Skeletal muscle cell (primary cell): ENCODE measurements around the gene LYSET.
A peak's percentile ranks its signal among the peaks of the same experiment; 100 is the strongest.
"Not testable (repeated sequence)": the region's sequence is repeated elsewhere in the genome, so short reads cannot be mapped to it uniquely, and the experiment has no call there.

ENCODE experiments used
- DNase-seq: peaks from one replicate; pipeline ENCODE4 v3.0.0-alpha.2; 2010; ENCODE audit warnings: low read depth
- H3K4me3 ChIP-seq: 2 replicates; pipeline ENCODE4 v1.5.1; 2011; ENCODE audit warnings: low read depth, mild to moderate bottlenecking, control low read depth, low read length, moderate library complexity

Gene LYSET

DNA sequence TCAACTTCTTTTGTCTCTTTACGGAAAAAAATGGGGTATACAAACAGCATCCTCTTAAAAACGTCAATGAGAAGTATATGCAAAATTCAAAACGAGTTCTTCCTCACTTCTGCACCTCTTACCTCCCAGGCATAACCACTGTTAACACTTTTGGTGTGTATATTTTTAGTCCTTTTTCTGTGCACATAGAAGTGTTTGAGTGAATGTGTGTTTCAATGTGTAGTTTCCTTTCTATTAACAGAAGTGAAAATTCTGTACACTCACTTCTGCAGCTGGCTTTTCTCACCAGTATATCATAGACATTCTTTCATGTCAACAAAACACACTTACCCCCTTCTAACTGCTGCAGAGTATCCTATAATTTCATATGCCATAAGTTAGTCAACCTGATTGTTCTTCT is 27.3 kb downstream of the LYSET start:
- DNase-seq: no peak
- H3K4me3 ChIP-seq: no peak overlapping the region

DNA sequence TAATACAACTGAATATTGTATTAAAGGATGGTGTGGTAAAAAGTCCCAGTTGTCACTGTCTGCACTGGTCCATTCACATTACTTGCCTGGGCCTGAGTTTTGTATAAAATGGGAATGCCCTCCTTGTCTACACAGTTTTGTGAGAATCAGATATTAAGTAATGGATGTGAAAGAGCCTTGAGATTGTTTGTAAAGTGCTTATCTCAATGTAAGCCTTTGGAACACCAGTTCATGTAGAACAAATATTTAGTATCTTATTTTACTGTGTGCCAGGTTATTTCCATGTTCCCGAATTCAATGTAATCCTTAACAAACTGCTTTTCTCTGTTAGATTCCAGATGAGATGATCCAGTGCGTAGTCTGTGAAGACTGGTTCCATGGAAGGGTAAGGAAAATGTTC is 29.5 kb downstream of the LYSET start:
- DNase-seq: no peak
- no peak overlapping the region for H3K4me3 ChIP-seq

DNA sequence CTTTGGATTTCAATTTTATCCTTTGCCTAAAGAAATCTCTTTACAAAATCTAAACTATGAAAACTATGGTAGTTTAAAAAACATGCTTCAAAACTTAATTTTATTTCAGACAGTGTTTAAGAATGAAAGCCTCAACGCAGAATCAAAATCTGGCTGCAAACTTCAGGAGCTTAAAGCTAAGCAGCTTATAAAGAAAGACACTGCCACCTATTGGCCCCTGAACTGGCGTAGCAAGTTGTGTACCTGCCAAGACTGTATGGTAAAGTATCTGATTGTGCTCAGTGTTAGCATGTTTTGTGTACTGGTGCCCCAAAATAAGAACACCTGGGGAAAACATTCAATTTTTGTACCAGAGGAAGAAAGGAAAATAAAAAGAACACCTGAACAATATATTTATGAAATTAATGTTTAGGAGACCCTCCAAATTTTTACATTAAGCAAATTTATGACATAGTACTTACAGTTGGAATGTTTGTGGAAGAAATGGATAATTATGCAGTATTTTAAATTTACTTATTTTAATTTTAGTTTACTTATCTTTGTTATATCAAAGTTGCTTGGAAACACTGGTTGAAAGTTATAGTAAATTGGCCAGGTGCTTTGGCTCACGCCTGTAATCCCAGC is 34.1 kb downstream of the LYSET start:
- H3K4me3 ChIP-seq: no peak overlapping the region
- no peak for DNase-seq

DNA sequence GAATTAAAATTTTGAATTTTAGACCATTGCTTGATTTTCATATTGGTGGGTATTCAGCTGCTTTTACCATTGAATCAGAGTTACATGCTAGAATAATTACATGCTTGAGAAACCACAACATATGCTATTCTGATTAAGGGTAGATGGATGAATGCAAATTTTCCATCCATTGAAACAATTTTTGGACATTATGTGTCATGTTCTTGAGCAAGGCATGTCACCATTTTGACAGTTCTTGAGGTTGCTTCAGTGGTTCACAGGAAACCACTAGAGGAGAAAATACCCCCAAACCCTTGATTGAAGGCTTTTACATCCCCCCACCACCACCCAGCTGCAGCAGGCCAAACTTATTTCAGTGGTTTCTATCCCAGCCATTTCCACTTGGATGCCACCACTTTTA is 35.4 kb downstream of the LYSET start:
- DNase-seq: no peak
- no peak overlapping the region for H3K4me3 ChIP-seq

DNA sequence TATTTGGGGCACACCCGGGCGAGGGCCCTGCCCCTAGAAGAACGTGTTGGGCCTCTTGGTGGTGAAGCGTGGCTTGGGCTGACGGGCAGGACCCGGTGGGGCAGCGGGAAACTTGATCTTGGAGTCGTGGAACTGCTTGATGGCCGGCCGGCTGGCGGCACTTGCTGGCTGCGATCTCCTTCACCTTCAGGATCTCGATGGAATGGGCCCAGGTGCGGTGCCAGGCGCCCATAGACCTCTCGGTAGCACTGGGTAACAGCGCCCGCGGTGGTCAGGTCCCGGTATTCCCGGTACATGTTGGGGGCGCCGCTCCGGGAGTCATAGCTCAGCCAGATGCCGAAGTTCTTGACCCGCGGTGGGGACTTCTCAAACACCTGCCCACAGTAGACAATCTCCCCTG is 38.4 kb downstream of the LYSET start:
- no peak overlapping the region for H3K4me3 ChIP-seq
- no peak for DNase-seq

DNA sequence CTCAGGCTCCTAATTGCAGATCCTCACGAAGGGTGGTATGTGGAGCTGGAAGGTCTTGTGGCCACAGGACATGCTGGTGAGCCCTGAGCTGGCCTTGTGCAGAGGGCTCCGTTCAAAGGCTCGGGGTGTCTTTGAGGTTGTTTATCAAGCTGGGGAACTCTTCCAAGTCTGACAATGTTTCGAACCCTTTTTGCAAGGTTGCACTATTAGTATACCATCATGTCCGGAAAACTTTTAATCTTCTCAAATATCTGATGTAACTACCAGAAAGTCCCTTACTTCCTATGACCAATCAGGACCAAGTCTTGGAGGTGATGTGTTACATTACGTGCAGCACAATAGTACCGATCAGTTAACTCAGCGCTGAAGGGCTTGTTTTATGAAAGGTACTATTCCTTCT is 43.4 kb downstream of the LYSET start:
- H3K4me3 ChIP-seq: no peak overlapping the region
- DNase-seq: no peak

DNA sequence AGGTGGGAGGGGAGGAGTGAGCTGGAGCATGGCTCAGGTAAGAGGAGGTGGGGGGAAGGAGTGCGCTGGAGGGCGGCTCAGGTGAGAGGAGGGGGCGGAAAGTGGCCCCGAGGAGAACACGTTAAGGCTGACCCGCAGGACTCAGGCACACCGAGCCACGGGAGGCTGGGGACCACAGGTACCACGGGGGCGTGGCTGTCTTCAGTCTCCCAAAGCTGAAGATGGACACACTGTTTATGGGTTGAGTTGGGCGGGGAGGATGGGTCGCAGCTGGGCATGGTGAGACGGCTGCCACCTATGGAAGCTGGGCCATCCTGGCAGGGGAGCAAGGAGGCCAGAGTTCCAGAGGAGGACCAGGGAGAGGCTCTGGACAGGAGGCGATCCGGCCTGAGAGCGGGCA is 45.4 kb downstream of the LYSET start:
- no peak for DNase-seq
- H3K4me3 ChIP-seq: no peak overlapping the region

DNA sequence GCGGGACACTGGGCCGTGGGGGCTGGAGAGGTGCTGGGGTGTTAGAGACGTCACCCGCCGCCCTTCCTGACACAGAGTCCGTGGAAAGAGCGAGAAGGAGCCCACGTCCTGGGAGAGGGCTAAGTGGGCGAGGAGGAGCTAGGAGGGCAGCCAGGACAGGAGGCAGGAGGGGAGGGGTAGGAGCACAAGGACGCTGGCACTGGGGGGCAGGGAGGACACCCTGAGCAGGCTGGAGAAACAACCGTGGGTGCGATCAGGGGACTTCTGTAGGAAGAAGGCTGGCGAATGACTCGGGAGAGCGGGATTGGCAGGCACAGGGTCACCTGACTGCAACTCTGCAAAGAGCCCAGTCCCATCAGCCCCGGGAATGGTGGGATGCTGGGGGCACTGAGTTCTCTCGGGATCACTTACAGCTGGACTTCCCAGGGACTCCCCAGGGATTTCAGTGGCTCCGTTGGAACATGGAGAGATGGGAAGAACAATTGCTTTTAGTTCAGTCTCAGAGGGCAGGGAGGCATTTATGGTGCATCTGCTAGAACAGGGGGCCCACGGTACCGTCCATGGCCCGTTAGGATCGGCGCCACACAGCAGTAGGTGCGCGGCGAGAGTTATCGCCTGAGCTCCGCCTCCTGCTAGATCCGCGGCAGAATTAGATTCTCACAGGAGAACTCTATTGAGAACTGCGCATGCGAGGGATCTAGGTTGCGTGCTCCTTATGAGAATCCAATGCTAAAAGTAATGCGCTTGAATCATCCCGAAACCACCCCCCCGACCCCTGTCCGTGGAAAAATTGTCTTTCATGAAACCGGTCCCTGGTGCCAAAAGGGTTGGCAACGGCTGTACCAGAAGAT is 46.2 kb downstream of the LYSET start:
- H3K4me3 ChIP-seq: peak overlapping the region; percentile 60
- DNase-seq: no peak

DNA sequence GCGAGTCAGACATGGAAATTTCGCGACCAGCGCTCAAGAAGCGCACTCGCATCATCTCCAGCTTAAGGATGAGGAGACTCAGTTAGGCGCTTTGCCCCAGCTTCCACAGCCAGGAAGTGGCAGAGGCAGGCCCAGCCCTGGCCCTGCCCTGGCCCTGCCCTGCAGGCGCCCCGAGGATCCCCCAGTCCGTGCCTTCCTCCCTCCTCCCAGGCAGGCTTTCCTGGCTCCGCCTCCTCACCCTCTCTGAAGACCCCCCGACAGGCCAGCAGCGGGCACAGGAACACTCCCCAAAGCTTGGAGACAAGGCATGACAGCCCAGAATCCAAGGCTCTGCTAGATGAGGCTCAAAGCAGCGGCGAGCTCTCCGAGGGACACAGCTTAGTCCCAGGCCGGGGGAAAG is 47.0 kb downstream of the LYSET start:
- DNase-seq: no peak
- peak overlapping the region; percentile 60 for H3K4me3 ChIP-seq

DNA sequence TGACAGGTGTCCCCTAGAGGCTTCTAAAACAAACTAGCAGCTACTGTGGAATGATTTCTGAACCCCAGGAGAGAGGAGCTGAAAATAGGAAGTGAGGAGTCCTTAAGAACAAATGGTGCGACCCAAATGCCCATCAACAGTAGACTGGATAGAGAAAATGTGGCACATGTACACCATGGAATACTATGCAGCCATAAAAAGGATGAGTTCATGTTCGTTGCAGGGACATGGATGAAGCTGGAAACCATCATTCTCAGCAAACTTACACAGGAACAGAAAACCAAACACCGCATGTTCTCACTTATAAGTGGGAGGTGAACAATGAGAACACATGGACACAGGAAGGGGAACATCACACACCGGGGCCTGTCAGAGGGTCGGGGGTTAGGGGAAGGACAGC is 48.0 kb downstream of the LYSET start:
- not testable (repeated sequence) for DNase-seq, H3K4me3 ChIP-seq

DNA sequence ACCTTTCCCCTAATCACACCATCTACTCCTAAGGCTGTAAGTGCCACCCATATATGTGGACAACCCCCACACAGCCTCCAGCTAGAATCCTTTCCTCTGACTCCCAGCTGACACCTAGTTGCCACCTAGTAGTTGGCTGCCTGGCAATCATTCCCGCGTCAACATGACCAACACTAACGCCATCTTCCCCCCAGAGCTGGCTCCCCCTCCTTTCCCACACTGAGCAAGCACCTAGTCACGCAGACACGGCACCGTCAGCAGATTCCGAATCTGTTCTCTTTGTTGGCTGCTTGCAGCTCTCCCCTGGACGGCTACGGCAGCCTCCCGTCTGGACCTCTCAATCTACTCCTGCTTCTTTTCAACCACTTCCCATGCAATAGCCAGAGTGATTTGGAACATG is 49.7 kb downstream of the LYSET start:
- H3K4me3 ChIP-seq: no peak overlapping the region
- peak; percentile 52 for DNase-seq
